Activated CD4-positive, alpha-beta T cell treated with anti-CD3 and anti-CD28 coated beads, Interleukin-2, amount 50 U/mL, for 48 hours (primary cell): ENCODE data around the gene MMP24.
"Not testable (repeated sequence)": the region's sequence is repeated elsewhere in the genome, so short reads cannot be mapped to it uniquely, and the experiment has no call there.

Experiments used
- DNase-seq, 2 experiments: peaks; one replicate each; pipeline ENCODE4 v3.0.0-alpha.2; 2020

MMP24 gene

DNA sequence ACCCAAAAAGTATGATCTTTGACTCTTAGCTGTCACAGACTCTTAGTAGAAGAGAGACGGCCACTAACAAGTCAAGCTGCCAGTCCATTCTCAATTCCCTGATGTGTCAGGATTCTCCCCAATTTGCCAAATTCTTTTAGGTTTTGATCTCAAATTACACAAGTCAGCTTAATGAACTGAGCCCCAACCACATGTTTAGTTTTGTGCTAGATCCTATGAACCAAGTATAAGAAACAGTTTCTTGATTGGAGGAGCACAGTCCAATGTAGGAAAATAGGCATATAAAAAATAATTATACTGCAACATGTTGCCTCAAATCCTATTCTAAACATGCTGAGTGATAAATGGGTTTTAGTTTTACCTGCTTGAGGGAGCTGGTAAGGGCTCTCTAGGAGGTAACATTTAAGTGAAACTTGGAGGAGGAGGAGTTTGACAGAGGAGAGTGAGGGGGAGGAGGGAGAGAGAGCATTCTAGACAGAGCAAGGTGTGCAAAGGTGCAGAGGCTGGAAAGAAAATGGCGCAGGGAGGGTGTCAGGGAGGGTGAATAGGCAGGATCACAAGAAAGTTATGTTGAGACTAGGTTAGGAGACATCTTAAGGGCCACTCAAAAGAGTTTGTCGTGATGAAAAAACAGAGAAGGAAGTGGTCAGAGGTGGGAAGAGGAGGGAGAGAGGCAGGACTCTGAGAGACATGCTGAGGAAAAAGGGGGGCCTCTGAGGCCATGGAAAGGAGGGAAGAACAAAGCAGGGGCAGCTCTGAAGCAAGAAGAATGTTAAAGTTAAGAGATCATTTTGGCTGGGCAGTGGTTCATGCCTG is 88.5 kb downstream of the MMP24 start:
- DNase-seq: no peak

DNA sequence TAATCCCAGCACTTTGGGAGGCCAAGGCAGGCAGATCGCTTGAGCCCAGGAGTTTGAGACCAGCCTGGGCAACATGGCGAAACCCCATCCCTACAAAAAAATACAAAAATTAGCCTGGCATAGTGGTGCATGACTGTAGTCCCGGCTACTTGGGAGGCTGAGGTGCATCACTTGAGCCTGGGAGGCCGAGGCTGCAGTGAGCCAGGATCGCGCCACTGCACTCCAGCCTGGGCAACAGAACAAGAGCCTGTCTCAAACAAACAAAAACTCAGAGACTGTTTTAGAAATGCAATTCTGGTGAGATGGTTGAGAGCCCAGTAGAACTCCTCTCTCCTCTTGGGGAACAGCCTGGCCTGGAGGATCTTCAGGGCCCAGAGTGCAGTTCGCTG is 89.1 kb downstream of the MMP24 start:
- DNase-seq: not testable (repeated sequence)

DNA sequence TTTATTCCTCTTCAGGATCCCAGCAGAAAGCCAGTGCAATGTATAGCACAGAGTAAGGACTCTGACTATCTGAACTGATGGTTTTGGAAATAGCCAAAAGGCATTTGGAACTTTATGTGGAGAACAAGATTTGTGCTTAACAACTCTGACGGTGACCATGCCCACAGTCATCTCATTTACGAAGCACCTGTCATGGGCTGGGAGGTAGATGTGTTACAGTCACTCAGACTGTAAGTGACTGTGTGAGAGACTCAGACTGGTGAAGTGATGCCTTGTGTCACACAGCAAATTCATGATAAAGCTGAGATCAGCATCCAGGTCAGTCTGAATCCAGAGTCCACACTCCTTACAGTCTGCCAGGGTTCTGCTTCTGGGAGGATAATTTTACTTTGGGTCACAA is 89.6 kb downstream of the MMP24 start:
- no peak for DNase-seq

DNA sequence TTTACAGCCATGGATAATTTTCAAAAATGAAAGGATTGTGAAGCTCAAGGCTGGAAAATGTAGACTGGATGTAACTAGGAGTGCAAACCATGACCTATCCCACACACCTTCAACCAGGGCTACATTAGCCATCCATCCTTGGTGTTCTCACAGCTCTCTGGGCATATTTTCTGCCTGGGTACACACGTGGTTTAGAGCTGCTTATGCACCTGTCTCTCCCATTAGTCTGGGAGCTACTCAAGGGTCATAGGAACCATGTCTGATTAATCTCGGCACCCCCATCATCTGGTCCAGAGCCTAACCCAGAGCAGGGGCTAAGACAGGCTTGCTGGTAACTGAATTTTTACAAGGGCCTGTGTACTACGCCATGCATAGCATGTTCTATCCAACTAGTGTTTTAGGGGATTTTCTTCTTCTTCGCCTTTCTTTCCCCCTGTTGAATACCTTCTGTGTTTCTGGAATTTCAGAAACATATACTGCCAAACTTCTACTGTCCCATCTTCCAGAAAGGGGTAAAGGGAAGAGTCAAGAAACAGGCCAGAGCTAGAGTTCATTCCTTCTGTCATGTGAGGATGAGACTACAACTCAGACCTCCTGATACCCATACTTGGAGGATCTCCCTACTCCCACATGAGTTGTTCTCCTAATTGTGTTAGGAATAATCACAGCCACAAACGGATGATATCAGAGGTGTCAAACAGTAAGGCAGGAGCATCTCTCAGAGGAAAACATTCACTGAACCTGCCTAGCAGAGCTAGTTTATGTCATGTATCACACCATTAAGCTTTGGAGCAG is 91.1 kb downstream of the MMP24 start:
- no peak for DNase-seq

DNA sequence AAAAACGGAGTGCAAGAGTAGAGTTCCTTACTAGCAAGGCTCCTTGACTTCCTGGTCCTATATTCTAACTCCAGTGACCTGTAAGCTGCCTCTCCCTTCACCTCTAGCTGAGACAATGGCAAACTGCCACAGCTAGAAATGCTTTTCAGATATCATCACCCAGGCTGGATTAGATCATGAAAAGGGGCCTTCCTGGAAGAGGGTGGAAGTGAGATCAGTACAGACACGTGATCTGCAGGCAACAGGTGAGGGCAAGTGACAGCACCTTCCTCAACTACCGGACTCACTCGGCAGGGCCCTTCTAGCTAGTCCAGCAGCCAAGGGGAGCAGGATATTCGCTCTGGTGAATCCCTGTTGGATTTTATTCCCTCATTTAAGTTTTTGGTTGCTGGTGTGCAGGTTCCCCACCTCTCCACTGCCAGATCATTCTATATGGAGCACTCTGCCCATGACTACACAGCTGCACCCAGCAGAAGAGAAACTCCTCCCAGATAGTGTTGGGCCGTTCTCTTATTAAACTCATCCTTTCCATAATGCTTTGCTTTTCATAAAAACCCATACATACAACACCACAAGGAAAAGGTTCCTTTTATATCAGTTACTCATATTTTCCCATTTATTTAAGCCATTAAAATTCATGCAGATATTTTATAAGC is 92.1 kb downstream of the MMP24 start:
- DNase-seq: no peak

DNA sequence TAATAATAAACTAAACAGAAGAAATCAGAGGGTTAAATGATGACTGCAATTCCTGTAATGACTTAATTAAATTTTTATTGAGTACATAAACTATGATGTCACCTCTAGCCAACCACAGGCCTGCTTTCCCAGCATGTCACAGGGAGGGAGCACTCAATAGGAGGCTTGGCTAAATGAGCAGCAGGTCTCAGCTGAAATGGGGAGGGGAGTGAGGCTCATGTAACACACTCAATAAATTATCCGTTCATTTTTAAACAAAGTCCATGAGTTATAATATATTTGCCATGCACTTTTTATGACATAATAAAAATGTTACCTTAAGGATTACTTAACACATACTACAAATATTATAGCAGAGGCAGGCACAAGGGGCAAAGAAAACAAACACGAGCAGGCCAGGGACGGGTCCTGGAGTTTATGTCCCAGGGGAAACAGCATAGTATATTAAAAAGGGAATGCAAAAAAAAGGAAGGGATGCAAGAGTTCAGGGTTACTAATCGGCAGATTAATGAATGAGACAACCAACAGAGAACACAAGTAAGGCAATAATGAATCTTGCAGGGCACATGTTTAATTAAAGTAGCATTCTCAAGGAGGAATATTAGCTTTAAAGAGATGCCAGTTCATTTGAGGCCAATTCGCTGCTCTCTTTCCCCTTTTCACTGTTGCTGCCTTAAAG is 92.8 kb downstream of the MMP24 start:
- no peak for DNase-seq

DNA sequence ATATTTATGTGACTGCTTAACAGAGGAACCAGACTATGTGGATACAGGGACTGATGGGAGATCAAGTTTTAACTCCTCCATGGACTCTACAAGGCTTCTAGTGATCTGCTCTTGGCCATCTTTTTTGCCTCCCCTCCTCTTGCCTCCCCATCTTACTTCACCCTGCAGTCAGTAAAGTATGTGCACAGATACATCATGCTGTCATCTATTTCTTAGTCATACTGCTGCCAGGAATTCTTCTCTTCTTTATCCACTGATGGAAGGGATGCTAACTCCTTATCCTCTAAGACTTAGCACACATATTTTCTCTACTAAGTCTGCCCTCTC is 93.3 kb downstream of the MMP24 start:
- no peak for DNase-seq

DNA sequence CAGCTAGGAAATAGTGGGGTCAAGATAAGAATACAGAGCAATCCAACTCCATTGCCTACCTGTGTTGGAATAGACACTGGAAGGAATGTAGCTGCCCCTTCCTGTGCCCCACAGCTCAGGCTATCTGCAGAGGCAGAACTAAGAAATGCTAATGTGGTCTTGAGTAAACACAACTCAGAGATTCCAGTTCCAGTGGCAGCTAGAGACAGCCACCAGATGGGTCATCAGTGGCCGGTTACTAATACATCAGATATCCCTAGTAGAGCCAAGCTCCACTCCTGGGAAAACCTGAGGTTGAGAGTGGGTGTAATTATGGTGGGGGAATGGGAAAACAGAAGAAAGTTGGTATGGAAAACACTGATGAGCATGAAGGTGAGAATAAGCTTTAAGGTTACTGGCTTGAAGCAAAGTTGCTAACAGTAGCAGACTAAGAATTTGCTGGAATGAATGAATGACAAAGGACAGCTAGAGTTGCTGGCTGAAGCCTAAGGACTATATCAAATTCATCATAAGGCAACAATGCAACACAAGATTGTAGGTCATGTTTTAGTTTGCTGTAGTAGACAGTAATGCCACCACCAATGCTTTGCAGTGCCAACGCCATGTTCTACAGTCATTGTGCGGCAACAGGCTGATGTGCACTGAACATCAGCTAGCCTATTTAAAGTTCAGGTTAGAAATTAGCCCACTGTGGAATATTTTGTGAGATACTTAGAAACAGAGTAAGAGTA is 94.1 kb downstream of the MMP24 start:
- DNase-seq: no peak

DNA sequence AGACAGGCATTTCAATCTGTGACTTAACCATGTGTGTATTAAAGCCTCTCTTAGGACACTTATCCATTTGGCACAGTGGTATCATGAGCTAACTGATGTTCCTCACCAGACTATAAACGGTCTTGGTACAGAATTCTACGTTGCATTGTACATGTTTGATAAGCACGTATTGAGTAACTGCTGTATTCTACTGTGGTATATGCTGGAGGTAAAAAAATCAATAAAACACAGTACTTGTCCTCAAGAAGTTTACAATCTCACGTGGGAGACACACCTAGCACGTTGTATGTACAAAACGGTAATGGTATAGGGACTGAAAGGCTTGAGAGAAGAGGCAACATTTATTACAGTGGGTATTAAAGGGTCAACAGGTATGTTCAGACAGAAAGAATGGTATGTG is 98.9 kb downstream of the MMP24 start:
- DNase-seq: no peak

DNA sequence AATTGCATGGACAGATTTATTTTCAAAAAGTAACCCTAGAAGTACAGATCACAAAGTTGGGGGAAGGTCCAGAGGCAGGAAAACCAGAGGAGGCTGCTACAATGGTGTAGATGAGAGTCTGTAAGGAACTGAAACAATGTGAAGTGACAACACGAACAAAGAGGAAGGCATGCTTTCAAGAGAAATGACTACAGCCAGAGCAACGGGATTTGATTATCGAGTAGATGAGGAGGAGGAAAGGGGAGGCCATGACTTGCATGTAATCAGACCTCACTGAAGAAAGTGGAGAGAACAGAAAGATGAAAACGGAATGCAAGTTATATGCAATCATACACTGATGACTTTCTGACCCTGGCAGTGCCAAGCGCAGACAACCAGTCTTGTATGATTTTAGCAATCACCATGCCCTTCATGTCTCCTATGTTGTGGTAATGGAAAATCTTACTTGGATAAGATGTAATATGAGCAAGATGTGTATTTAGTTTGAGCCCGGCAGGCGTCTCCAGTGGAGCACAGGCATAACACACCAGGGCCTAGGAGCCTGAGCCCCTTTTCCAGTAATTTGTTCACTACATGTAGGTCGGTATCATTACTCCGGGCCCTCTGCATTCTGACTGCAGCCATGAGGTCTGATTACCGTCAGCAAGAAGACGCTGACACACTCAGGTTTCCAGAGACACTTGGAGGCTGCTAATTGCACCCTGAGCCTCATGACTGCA is 99.7 kb downstream of the MMP24 start:
- no peak for DNase-seq
